NCI-H187 (cell line): ENCODE results near the gene IFT122.

Source experiments
- DNase-seq, 2 experiments: peaks; one replicate each; lab custom pipeline; 2025; lab: John Stamatoyannopoulos, UW

Gene IFT122

GRCh38 chr3:129558081-129558771 is 118.2 kb downstream of the IFT122 start:
- no peak for DNase-seq

- DNase-seq: no peak
Observed at GRCh38 chr3:129558772-129559564, 118.9 kb downstream of the IFT122 start.

- DNase-seq: no peak
Observed at GRCh38 chr3:129559565-129560079, 119.6 kb downstream of the IFT122 start.

GRCh38 chr3:129560269-129560787 is 120.3 kb downstream of the IFT122 start:
- no peak for DNase-seq

GRCh38 chr3:129560911-129561594 is 121.0 kb downstream of the IFT122 start:
- no peak for DNase-seq

GRCh38 chr3:129561619-129562248 is 121.7 kb downstream of the IFT122 start:
- DNase-seq: no peak

GRCh38 chr3:129562803-129563202 is 122.8 kb downstream of the IFT122 start:
- DNase-seq: no peak

GRCh38 chr3:129563332-129563731 is 123.3 kb downstream of the IFT122 start:
- DNase-seq: no peak

GRCh38 chr3:129563850-129564535 is 124.0 kb downstream of the IFT122 start:
- no peak for DNase-seq

- DNase-seq: no peak
Observed at GRCh38 chr3:129564981-129565644, 125.1 kb downstream of the IFT122 start.

- DNase-seq: no peak
Observed at GRCh38 chr3:129565902-129566301, 125.9 kb downstream of the IFT122 start.

GRCh38 chr3:129567176-129567705 is 127.2 kb downstream of the IFT122 start:
- no peak for DNase-seq

GRCh38 chr3:129567939-129568338 is 127.9 kb downstream of the IFT122 start:
- DNase-seq: no peak

- no peak for DNase-seq
Observed at GRCh38 chr3:129569856-129570255, 129.8 kb downstream of the IFT122 start.
